SK-N-SH (cell line): ENCODE results near the gene SNAI1. TPM values are rescaled to one million over a fixed set of nuclear protein-coding genes. Genes with fewer than 3 reads are reported as not detected.

Experiments used
- CTCF ChIA-PET: fragments of 300-600, 350-600 bp; formaldehyde crosslinking; extraction: SDS; loops from one replicate; lab custom pipeline; 2021; lab: Yijun Ruan, JAX
- POLR2A ChIA-PET: fragments of 350-600 bp; sonication (Branson Sonifier 250); formaldehyde crosslinking; extraction: SDS; loops from one replicate; lab custom pipeline; 2020; ENCODE audit warnings: antibody characterized with exemption, inconsistent platforms; lab: Yijun Ruan, JAX
- DNase-seq: peaks from one replicate; pipeline ENCODE4 v3.0.0; 2012
- H2AFZ ChIP-seq: fragments of 200-600 bp; sonication (generic); 2 replicates; pipeline ENCODE4 v1.8.1; 2016; ENCODE audit warnings: antibody characterized with exemption, mild to moderate bottlenecking, low read depth
- H3F3A ChIP-seq: fragments of 200-600 bp; sonication (generic); replicated peaks from 2 replicates; pipeline ENCODE3; 2016; ENCODE audit warnings: antibody characterized with exemption, mild to moderate bottlenecking; ENCODE audit not compliant: insufficient read depth
- H3K27ac ChIP-seq, 2 experiments: fragments of 200-500 bp in 1 of 2; fragments of 200-600 bp in 1 of 2; sonication (Bioruptor generic) in 1 of 2; sonication (generic), shearing (Covaris generic) in 1 of 2; 2 replicates each; pipeline versions ENCODE4 v1.5.1 to v1.6.1; 2014 to 2016; ENCODE audit warnings: low read depth in 2 of 2, inconsistent platforms in 1 of 2, low read length in 1 of 2, mild to moderate bottlenecking in 1 of 2, mixed read lengths in 1 of 2
- H3K27me3 ChIP-seq: fragments of 200-600 bp; sonication (generic), shearing (Covaris generic); 2 replicates; pipeline ENCODE4 v1.6.1; 2016; ENCODE audit warnings: mixed run types; ENCODE audit not compliant: insufficient read depth
- H3K36me3 ChIP-seq, 2 experiments: fragments of 200-500 bp in 1 of 2; fragments of 200-600 bp in 1 of 2; sonication (Bioruptor generic) in 1 of 2; sonication (generic) in 1 of 2; replicated peaks in 1 of 2; 2 replicates each; pipeline versions ENCODE3 to v1.5.1; 2014 to 2016; ENCODE audit warnings: low read length in 1 of 2, mild to moderate bottlenecking in 1 of 2; ENCODE audit not compliant: insufficient read depth in 2 of 2, control insufficient read depth in 1 of 2
- H3K4me1 ChIP-seq, 2 experiments: fragments of 200-500 bp in 1 of 2; fragments of 200-600 bp in 1 of 2; sonication (Bioruptor generic) in 1 of 2; sonication (generic), shearing (Covaris generic) in 1 of 2; 2 replicates each; pipeline versions ENCODE4 v1.5.1 to v1.6.1; 2014 to 2016; ENCODE audit warnings: low read depth in 1 of 2, low read length in 1 of 2, mixed run types in 1 of 2; ENCODE audit not compliant: insufficient read depth in 2 of 2, control insufficient read depth in 1 of 2
- H3K4me2 ChIP-seq: fragments of 200-600 bp; sonication (generic), shearing (Covaris generic); 2 replicates; pipeline ENCODE4 v1.6.1; 2017; ENCODE audit warnings: mixed run types
- H3K4me3 ChIP-seq, 2 experiments: fragments of 200-500 bp in 1 of 2; fragments of 200-600 bp in 1 of 2; sonication (Bioruptor generic) in 1 of 2; sonication (generic), shearing (Covaris generic) in 1 of 2; 2 replicates each; pipeline versions ENCODE4 v1.5.1 to v1.8.1; 2014 to 2016; ENCODE audit warnings: low read depth in 2 of 2, inconsistent platforms in 1 of 2, low read length in 1 of 2, mild to moderate bottlenecking in 1 of 2, mixed read lengths in 1 of 2, moderate library complexity in 1 of 2
- H3K79me2 ChIP-seq: fragments of 200-600 bp; sonication (generic); 2 replicates; pipeline ENCODE4 v1.8.1; 2017; ENCODE audit warnings: mild to moderate bottlenecking; ENCODE audit not compliant: insufficient read depth
- H3K9ac ChIP-seq: fragments of 200-600 bp; sonication (generic); 2 replicates; pipeline ENCODE4 v1.6.1; 2017; ENCODE audit warnings: mixed run types
- H3K9me2 ChIP-seq: fragments of 200-600 bp; sonication (generic); 2 replicates; pipeline ENCODE4 v1.6.1; 2017; ENCODE audit warnings: mixed run types
- H3K9me3 ChIP-seq: fragments of 200-600 bp; sonication (generic); 2 replicates; pipeline ENCODE4 v1.6.1; 2017; ENCODE audit warnings: mixed run types, mild to moderate bottlenecking, moderate library complexity
- H4K20me1 ChIP-seq: fragments of 200-600 bp; sonication (generic); 2 replicates; pipeline ENCODE4 v1.6.1; 2017; ENCODE audit warnings: mild to moderate bottlenecking, mixed run types; ENCODE audit not compliant: insufficient read depth
- CHD2 ChIP-seq: fragments of 150-350 bp; IDR thresholded peaks from 2 replicates; pipeline ENCODE4 v1.6.1; 2018; ENCODE audit warnings: low read length; ENCODE audit not compliant: partially characterized antibody
- EP300 ChIP-seq, 2 experiments: IDR thresholded peaks; 2 replicates each; pipeline versions ENCODE4 v1.4.0 to v1.6.1; 2012; ENCODE audit warnings: borderline replicate concordance in 1 of 2, low read depth in 1 of 2, low read length in 1 of 2
- EZH2phosphoT487 ChIP-seq: fragments of 200-600 bp; sonication (generic); IDR thresholded peaks from 2 replicates; pipeline ENCODE4 v1.6.1; 2017; ENCODE audit warnings: low read depth, mixed run types, mild to moderate bottlenecking, antibody characterized with exemption, moderate library complexity, borderline replicate concordance
- FOSL2 ChIP-seq: IDR thresholded peaks from 2 replicates; pipeline ENCODE4 v1.4.0; 2012; ENCODE audit warnings: low read depth, mild to moderate bottlenecking, moderate library complexity, borderline replicate concordance
- GATA2 ChIP-seq: sonication (generic); formaldehyde crosslinking; IDR thresholded peaks from 2 replicates; pipeline ENCODE4 v1.5.0; 2020; ENCODE audit warnings: mild to moderate bottlenecking, missing genetic modification reagents
- JUND ChIP-seq: IDR thresholded peaks from 2 replicates; pipeline ENCODE4 v1.4.0; 2012
- MAX ChIP-seq: IDR thresholded peaks from 2 replicates; pipeline ENCODE4 v1.4.0; 2012; ENCODE audit warnings: low read depth
- MXI1 ChIP-seq: IDR thresholded peaks from 2 replicates; pipeline ENCODE4 v1.6.1; 2012; ENCODE audit warnings: mild to moderate bottlenecking, low read depth, low read length, improper control_type of control experiment
- NFIC ChIP-seq: IDR thresholded peaks from 2 replicates; pipeline ENCODE4 v1.4.0; 2012; ENCODE audit warnings: borderline replicate concordance
- NRF1 ChIP-seq: IDR thresholded peaks from 2 replicates; pipeline ENCODE4 v1.6.1; 2012; ENCODE audit warnings: low read depth, mild to moderate bottlenecking, low read length
- PBX3 ChIP-seq: IDR thresholded peaks from 2 replicates; pipeline ENCODE4; 2012
- RXRA ChIP-seq: IDR thresholded peaks from 2 replicates; pipeline ENCODE4 v1.4.0; 2012; ENCODE audit warnings: low read depth, mild to moderate bottlenecking, borderline replicate concordance
- SMC3 ChIP-seq: IDR thresholded peaks from 2 replicates; pipeline ENCODE4 v1.6.1; 2012; ENCODE audit warnings: low read depth, low read length, improper control_type of control experiment
- TCF12 ChIP-seq: IDR thresholded peaks from 2 replicates; pipeline ENCODE4 v1.4.0; 2012
- USF2 ChIP-seq: fragments of 150-350 bp; IDR thresholded peaks from 2 replicates; pipeline ENCODE4 v1.6.1; 2017; ENCODE audit warnings: antibody characterized with exemption, low read length, low read depth, borderline replicate concordance
- YY1 ChIP-seq: IDR thresholded peaks from 2 replicates; pipeline ENCODE4 v1.4.0; 2012; ENCODE audit warnings: low read depth, mild to moderate bottlenecking
- ZBTB33 ChIP-seq: IDR thresholded peaks from 2 replicates; pipeline ENCODE4 v1.4.0; 2012; ENCODE audit warnings: low read depth, borderline replicate concordance
- WGBS: methylation state at CpG from one replicate; pipeline ENCODE4 v1.1.6; 2017; ENCODE audit warnings: low lambda C conversion rate; 5-methylcytosine and 5-hydroxymethylcytosine counted together
- polyA plus RNA-seq, 3 experiments: library from polyadenylated mRNA; depleted of rRNA; stranded (reverse); fragments of >200 nt; gene quantifications; 2 replicates each; pipeline ENCODE4 v1.2.3, GENCODE V29; 2012
- TF ChIP-seq, protein P1 (sequence below): fragments of 200-600 bp; sonication (generic); IDR thresholded peaks from 2 replicates; pipeline ENCODE4 v1.6.1; 2017; ENCODE audit warnings: antibody characterized with exemption, mild to moderate bottlenecking, moderate library complexity
- TF ChIP-seq, protein P2 (sequence below): IDR thresholded peaks from 2 replicates; pipeline ENCODE4 v1.4.0; 2012; ENCODE audit warnings: low read depth, borderline replicate concordance
- TF ChIP-seq, protein P3 (sequence below): fragments of 150-350 bp; IDR thresholded peaks from 2 replicates; pipeline ENCODE4 v1.6.1; 2016; ENCODE audit warnings: mild to moderate bottlenecking, low read depth, low read length

SNAI1 gene
- polyA plus RNA-seq, 1 of the 3 experiments (the other 2 are of a cell fraction) = 6.2 TPM

GRCh38 chr20:49989234-49990065, 6.7 kb downstream of the SNAI1 start:
- Histone ChIP-seq H3K36me3 (peaks cover 3 to 6% of the 10 kb centered on the region in 2 experiments), H3K4me3 (no peak overlapping the region), H3F3A (peaks cover 36% of the 10 kb centered on the region), H3K27me3 (no peaks in the 10 kb centered on the region), H3K9me3 (no peaks in the 10 kb centered on the region), H3K4me2 (peak overlapping the region; percentile 72; the same call in 1 of the 2 replicates), H3K79me2 (peaks cover 38% of the 10 kb centered on the region), H3K9ac (peak overlapping the region; percentile 62), H2AFZ (peak overlapping the region; percentile 75; the same call in 1 of the 2 replicates), H3K27ac (peak overlapping the region; percentile 82 to 91), H4K20me1 (peaks cover 18% of the 10 kb centered on the region), H3K9me2 (no peaks in the 10 kb centered on the region), H3K4me1 (peaks cover 35 to 50% of the 10 kb centered on the region in 2 experiments)
- ChIA-PET POLR2A (interaction anchor here (0.9 to 1.9 kb wide), 4 partner anchors 24 to 82 kb away, joined by 3 to 7 read pairs (median 5); no protein-coding TSS in a partner anchor), CTCF (interaction anchor here (1.1 to 22.2 kb wide), 5 partner anchors 10 to 131 kb away, joined by 3 to 807 read pairs (median 4); no protein-coding TSS in a partner anchor)
- DNase-seq = peak; percentile 71
- 44% methylated on average over 15 of the region's 22 CpGs for WGBS
- no peak for TF ChIP-seq FOSL2
- TF ChIP-seq MAX = peak; percentile 70
- TF ChIP-seq USF2 = no peak
- TF ChIP-seq, protein P1, sequence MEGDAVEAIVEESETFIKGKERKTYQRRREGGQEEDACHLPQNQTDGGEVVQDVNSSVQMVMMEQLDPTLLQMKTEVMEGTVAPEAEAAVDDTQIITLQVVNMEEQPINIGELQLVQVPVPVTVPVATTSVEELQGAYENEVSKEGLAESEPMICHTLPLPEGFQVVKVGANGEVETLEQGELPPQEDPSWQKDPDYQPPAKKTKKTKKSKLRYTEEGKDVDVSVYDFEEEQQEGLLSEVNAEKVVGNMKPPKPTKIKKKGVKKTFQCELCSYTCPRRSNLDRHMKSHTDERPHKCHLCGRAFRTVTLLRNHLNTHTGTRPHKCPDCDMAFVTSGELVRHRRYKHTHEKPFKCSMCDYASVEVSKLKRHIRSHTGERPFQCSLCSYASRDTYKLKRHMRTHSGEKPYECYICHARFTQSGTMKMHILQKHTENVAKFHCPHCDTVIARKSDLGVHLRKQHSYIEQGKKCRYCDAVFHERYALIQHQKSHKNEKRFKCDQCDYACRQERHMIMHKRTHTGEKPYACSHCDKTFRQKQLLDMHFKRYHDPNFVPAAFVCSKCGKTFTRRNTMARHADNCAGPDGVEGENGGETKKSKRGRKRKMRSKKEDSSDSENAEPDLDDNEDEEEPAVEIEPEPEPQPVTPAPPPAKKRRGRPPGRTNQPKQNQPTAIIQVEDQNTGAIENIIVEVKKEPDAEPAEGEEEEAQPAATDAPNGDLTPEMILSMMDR = no peak
- no peak; the same call in 1 of the 2 replicates for TF ChIP-seq RXRA
- no peak for TF ChIP-seq MXI1
- TF ChIP-seq EP300 (IDR thresholded peaks at IDR 0.05; ENCODE audit: borderline replicate concordance in 1 of 2, low read depth in 1 of 2, low read length in 1 of 2) = peak in 1 of 2 experiments; percentile 42; a peak in 1 of 4 replicates
- no peak for TF ChIP-seq YY1
- TF ChIP-seq GATA2 (CRISPR knock-in tag) = no peak
- TF ChIP-seq TCF12 = peak; percentile 86
- no peak for TF ChIP-seq CHD2
- no peak for TF ChIP-seq ZBTB33
- no peak for TF ChIP-seq NRF1
- TF ChIP-seq PBX3 = no peak
- no peak for TF ChIP-seq EZH2phosphoT487
- TF ChIP-seq, protein P2, sequence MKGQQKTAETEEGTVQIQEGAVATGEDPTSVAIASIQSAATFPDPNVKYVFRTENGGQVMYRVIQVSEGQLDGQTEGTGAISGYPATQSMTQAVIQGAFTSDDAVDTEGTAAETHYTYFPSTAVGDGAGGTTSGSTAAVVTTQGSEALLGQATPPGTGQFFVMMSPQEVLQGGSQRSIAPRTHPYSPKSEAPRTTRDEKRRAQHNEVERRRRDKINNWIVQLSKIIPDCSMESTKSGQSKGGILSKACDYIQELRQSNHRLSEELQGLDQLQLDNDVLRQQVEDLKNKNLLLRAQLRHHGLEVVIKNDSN = no peak
- TF ChIP-seq, protein P3, sequence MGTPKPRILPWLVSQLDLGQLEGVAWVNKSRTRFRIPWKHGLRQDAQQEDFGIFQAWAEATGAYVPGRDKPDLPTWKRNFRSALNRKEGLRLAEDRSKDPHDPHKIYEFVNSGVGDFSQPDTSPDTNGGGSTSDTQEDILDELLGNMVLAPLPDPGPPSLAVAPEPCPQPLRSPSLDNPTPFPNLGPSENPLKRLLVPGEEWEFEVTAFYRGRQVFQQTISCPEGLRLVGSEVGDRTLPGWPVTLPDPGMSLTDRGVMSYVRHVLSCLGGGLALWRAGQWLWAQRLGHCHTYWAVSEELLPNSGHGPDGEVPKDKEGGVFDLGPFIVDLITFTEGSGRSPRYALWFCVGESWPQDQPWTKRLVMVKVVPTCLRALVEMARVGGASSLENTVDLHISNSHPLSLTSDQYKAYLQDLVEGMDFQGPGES = no peak
- TF ChIP-seq NFIC = no peak
- TF ChIP-seq SMC3 = no peak
- peak; percentile 30; the same call in 1 of the 2 replicates for TF ChIP-seq JUND
